Activated CD4-positive, alpha-beta T cell treated with anti-CD3 and anti-CD28 coated beads for 36 hours (primary cell): ENCODE results near the gene UNC80. TPM values are rescaled to one million over a fixed set of nuclear protein-coding genes. Genes with fewer than 3 reads are reported as not detected.

Experiments used
- ATAC-seq: fragments of 200-7000 bp; cut with Tn5 transposase; one replicate; pipeline ENCODE4 v1.10.0; 2021; ENCODE audit warnings: mild to moderate bottlenecking, moderate library complexity
- CTCF ChIA-PET: fragments of 350-600 bp; sonication (Branson Sonifier 250); formaldehyde crosslinking; loops from one replicate; lab custom pipeline; 2021; ENCODE audit warnings: antibody characterized with exemption; lab: Charles Lee
- POLR2A ChIA-PET: fragments of 350-600 bp; sonication (Branson Sonifier 250); formaldehyde crosslinking; loops from one replicate; lab custom pipeline; 2021; ENCODE audit warnings: antibody characterized with exemption, inconsistent platforms; lab: Charles Lee
- DNase-seq: peaks from one replicate; pipeline ENCODE4 v3.0.0-alpha.2; 2020
- H3K27ac Mint-ChIP-seq: one replicate; pipeline ENCODE4 v1.8.0; 2021; ENCODE audit warnings: mixed read lengths
- H3K27me3 Mint-ChIP-seq: one replicate; pipeline ENCODE4 v1.8.0; 2021; ENCODE audit warnings: mixed read lengths
- H3K36me3 Mint-ChIP-seq: one replicate; pipeline ENCODE4 v1.8.0; 2021; ENCODE audit warnings: low read depth, mixed read lengths
- H3K4me1 Mint-ChIP-seq: one replicate; pipeline ENCODE4 v1.8.0; 2021; ENCODE audit warnings: mixed read lengths
- H3K4me3 Mint-ChIP-seq: one replicate; pipeline ENCODE4 v1.8.0; 2021; ENCODE audit warnings: mild to moderate bottlenecking, moderate library complexity, mixed read lengths
- H3K9me3 Mint-ChIP-seq: one replicate; pipeline ENCODE4 v1.8.0; 2021; ENCODE audit warnings: low read depth, mixed read lengths
- intact Hi-C, 2 experiments: fragments of 100-400 bp; cut with DNase I in 1 of 2; cut with micrococcal nuclease in 1 of 2; formaldehyde crosslinking; loops; one replicate each; pipeline versions ENCODE4 v1.14.2 to v1.15.1; 2022 to 2024; cut with DNase I, micrococcal nuclease
- total RNA-seq, 2 experiments: library from RNA; stranded (reverse); gene quantifications; one replicate each; pipeline ENCODE4 v1.2.3, GENCODE V29; 2021

The UNC80 gene
- total RNA-seq, 2 experiments from 2014 or later, result not detected

DNA sequence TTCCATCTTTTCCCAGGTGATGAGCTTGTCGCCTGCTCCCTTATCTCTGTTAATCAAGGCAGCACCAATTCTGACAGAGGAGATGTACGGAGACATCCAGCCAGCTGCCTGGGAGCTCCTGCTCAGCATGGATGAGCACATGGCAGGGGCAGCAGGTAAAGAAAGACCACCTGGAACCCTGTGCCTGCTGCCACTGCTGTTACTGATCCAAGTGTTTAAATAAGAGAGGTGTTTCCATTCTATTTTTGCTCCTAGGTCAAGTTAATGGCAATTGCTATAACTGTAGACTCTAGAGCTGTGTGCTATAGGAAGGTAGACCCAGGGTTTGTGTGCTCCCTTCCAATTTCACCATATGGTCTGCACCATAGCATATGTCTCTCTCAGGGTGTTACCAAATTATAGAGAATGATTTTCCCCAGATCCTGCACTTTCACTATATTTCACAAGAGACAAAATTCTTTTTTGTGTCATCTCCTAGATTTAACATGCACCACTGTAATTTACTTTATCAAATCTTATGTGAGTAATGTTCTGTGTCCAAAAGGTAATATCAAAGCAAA, 142.2 kb downstream of the UNC80 start:
- ChIA-PET POLR2A (no interaction called here), CTCF (no interaction called here)
- H3K4me3 Mint-ChIP-seq, result no peak overlapping the region
- H3K9me3 Mint-ChIP-seq, result no peaks in the 10 kb centered on the region
- H3K27me3 Mint-ChIP-seq, result peaks cover 17% of the 10 kb centered on the region
- H3K27ac Mint-ChIP-seq, result no peak overlapping the region
- ATAC-seq (no peak), DNase-seq (no peak)
- intact Hi-C loops, result no loop called here
- H3K4me1 Mint-ChIP-seq, result no peaks in the 10 kb centered on the region
- no peaks in the 10 kb centered on the region for H3K36me3 Mint-ChIP-seq

DNA sequence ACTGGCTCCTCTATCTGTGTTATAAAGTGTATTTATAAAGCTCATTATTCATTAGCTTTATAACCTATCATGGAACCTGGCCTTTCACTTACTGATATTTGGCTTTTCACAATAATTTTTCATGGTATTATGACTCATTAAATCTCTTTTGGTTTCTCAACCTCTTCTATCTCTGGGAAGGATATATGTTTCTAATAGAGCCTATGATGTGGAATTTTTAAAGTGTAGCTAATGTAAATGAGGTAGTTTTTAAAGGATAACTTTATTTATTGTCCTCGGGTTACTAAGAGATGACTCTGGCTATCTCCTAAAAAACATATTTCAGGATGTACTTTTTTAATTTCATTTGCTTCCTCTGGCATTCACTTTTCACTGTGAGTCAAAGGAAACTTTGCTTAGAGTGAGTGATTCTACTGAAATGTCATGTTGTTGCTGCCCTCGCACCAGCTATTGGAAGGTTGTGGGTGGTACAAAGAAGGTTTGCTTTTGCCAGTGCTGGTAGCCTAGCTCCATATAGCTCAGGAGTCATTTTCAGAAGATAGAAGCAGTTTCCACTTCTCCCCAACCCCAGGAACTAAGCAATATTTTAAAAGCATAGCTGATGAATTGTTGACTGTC, 145.6 kb downstream of the UNC80 start:
- H3K4me1 Mint-ChIP-seq, result no peaks in the 10 kb centered on the region
- DNase-seq (no peak), ATAC-seq (no peak)
- ChIA-PET CTCF (interaction anchor here (1.0 to 2.0 kb wide), 2 partner anchors 8 to 9 kb away, joined by 4 to 8 read pairs; no protein-coding TSS in a partner anchor), POLR2A (no interaction called here)
- intact Hi-C loops, result no loop called here
- H3K4me3 Mint-ChIP-seq, result no peak overlapping the region
- H3K27ac Mint-ChIP-seq, result no peak overlapping the region
- no peaks in the 10 kb centered on the region for H3K36me3 Mint-ChIP-seq
- H3K9me3 Mint-ChIP-seq, result no peaks in the 10 kb centered on the region
- peaks cover 14% of the 10 kb centered on the region for H3K27me3 Mint-ChIP-seq

DNA sequence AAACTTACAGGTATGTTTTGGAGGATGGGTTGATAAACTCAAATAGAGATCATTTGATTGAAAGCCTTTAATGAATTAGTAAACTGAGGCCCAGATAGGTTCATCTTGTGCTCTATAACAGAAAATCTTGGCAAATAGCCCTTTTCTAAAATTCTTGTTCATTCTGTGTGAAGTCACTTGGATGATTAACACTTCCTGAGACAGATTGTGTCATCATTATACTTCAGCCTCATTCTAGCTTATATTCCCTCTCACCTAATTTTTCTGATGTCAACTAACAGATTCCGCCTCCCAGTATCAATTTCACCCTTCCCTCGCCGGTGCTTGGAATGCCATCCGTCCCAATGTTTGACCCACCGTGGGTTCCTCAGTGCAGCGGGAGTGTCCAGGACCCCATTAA, 146.6 kb downstream of the UNC80 start:
- H3K27ac Mint-ChIP-seq, result no peak overlapping the region
- CTCF ChIA-PET, result interaction anchor here (0.6 kb wide), 1 partner anchor 363 kb away, joined by 3 read pairs; no protein-coding TSS in a partner anchor
- H3K9me3 Mint-ChIP-seq, result no peaks in the 10 kb centered on the region

DNA sequence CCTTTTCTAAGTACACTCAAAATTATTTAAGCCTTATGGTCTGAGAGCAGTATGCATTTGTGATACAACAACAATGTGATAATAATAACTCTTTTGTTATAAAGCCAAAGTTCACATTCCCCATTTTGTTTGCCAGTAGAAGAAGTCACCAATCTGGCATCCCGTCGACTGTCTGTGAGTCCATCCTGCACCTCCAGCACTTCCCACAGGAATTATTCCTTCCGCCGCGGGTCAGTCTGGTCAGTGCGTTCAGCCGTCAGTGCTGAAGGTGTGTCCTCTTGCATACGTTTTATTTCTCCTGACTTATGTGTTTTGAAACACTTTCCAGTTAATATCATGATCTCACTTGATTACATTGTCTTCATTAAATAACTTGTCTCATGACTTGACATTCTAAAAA, 150.5 kb downstream of the UNC80 start:
- POLR2A ChIA-PET, result no interaction called here
- H3K36me3 Mint-ChIP-seq, result no peaks in the 10 kb centered on the region
- no peak overlapping the region for H3K27ac Mint-ChIP-seq
- peaks cover 6% of the 10 kb centered on the region for H3K27me3 Mint-ChIP-seq
- no peaks in the 10 kb centered on the region for H3K9me3 Mint-ChIP-seq
- intact Hi-C loops, result no loop called here
- H3K4me3 Mint-ChIP-seq, result no peak overlapping the region
- CTCF ChIA-PET, result no interaction called here
- H3K4me1 Mint-ChIP-seq, result no peaks in the 10 kb centered on the region
- ATAC-seq, result no peak
- no peak for DNase-seq

More for the DNA sequence above, 146.6 kb downstream of the UNC80 start:
- Mint-ChIP-seq H3K4me1 (no peaks in the 10 kb centered on the region), H3K36me3 (no peaks in the 10 kb centered on the region), H3K27me3 (peaks cover 14% of the 10 kb centered on the region), H3K4me3 (no peak overlapping the region)
- no peak for ATAC-seq
- DNase-seq, result no peak
- POLR2A ChIA-PET, result interaction anchor here (0.6 kb wide), 1 partner anchor 897 kb away, joined by 3 read pairs; no protein-coding TSS in a partner anchor
- intact Hi-C loops, result no loop called here

DNA sequence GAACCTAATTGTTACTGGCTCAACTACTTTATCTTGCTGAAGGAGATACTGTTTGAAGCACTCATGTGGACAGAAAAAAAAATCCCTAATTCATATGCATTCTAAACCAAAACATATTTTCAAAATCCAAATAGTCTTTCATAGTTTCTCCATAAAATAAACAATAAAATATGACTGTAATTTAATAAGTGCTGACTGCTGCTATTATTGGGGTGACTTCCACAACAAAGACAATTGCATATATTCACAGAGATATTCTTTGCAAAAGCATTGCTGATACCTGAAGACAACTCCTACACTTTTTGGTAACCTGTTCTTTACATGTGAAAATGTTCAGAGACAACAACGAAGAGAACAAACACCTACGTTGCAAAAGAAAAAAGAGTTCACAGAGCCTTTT, 157.7 kb downstream of the UNC80 start:
- H3K4me1 Mint-ChIP-seq, result no peaks in the 10 kb centered on the region
- no peaks in the 10 kb centered on the region for H3K36me3 Mint-ChIP-seq
- no peak overlapping the region for H3K4me3 Mint-ChIP-seq
- H3K27ac Mint-ChIP-seq, result no peak overlapping the region
- DNase-seq (no peak), ATAC-seq (no peak)
- H3K27me3 Mint-ChIP-seq, result peaks cover 13% of the 10 kb centered on the region
- intact Hi-C loops, result no loop called here
- CTCF ChIA-PET, result no interaction called here
- POLR2A ChIA-PET, result no interaction called here
- H3K9me3 Mint-ChIP-seq, result no peaks in the 10 kb centered on the region

DNA sequence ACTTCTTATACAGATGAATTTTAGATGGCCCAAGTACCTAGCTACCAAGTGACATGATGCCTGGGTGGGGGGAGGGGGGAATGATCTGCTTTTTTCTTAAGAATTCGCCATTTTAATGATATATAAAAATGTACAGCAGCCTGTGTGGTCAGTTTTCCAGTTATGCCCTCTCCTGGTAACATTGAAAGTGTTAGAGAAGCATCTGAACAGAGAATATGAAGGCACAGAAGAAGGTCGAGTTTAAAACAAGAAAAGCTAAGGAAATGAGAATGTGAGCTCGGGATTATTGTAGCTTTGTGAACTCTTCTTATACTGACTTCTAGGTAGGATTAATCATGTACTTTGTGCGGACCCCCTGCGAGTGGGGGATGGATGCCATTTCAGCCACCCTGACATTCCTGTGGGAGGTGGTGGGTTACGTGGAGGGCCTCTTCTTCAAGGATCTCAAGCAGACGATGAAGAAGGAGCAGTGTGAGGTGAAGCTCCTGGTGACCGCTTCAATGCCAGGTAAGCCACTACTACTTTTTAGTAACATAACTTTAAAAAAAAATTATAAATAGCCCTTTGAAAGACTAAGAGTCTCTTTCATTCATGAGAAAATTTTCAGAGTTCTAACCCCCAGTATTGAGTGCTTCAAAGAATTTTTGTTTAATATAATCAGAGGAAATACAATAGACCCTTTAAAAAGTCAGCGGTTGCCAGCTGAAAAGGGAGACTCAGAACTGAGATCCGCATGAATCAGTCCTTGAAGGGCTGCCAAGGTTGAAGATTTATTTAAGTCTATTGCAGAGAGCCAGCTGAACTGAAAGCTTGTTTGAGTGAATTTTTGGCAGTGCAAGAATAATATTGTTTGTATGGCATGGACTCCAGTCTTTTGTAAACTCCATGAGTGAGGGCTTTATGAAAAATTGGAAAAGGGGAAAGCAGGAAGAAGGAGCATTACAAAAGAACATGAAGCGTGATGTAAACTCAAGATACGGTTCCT, 162.2 kb downstream of the UNC80 start:
- DNase-seq (no peak), ATAC-seq (no peak)
- ChIA-PET CTCF (interaction anchor here (0.6 to 0.7 kb wide), 2 partner anchors 264 to 354 kb away, joined by 3 read pairs; no protein-coding TSS in a partner anchor), POLR2A (no interaction called here)
- Mint-ChIP-seq H3K27ac (no peak overlapping the region), H3K4me3 (no peak overlapping the region), H3K27me3 (peaks cover 10% of the 10 kb centered on the region), H3K9me3 (no peaks in the 10 kb centered on the region), H3K36me3 (no peaks in the 10 kb centered on the region), H3K4me1 (no peaks in the 10 kb centered on the region)
- intact Hi-C loops, result no loop called here

DNA sequence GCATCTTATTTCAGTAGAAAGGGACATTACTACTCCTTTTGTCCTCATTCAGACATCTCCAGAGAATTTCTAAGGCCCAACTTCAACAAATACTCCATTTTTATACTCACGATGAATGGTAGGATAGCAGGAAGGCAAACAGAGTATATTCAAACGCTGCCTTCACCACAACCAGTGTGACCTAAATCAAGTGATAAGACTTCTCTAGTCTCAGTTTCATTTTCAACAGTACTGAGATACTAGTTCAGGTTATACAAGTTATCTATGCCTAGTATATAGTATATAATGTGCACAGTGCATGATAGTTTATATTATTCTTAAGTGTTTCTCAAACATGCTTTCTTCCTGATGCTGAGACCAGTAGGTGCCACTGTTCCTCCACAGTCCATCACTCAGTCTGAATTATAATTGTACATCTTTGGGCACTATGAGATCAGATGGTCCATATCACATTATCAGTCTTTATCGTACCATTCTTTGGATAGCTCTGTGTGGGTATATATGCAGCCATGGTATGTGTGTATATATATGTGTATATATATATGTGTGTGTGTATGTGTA, 164.6 kb downstream of the UNC80 start:
- ChIA-PET CTCF (no interaction called here), POLR2A (no interaction called here)
- ATAC-seq (no peak), DNase-seq (no peak)
- Mint-ChIP-seq H3K4me1 (no peaks in the 10 kb centered on the region), H3K27ac (no peak overlapping the region), H3K27me3 (peaks cover 16% of the 10 kb centered on the region), H3K4me3 (no peak overlapping the region), H3K36me3 (no peaks in the 10 kb centered on the region), H3K9me3 (no peaks in the 10 kb centered on the region)
- intact Hi-C loops, result no loop called here

DNA sequence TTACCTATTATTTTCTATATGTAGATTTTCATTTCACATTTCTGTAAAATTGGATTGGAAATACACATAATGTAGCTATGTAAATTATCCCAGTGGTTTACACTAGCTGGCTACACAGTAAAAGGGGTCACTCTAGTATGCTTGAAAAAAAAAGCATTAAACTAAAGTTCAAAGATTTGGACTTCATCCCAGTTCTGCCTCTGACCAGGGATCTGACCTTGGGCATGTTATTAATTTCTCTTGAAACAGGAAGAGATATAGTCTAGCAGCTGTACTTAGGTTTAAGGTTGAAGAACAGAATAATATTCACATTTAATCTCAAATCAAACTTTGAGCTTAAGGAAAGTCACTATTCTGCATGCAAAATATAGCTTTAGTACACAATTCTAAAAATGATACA, 166.3 kb downstream of the UNC80 start:
- Mint-ChIP-seq H3K4me1 (no peaks in the 10 kb centered on the region), H3K9me3 (no peaks in the 10 kb centered on the region), H3K27me3 (peaks cover 12% of the 10 kb centered on the region), H3K36me3 (no peaks in the 10 kb centered on the region), H3K4me3 (no peak overlapping the region), H3K27ac (no peak overlapping the region)
- DNase-seq (no peak), ATAC-seq (no peak)
- POLR2A ChIA-PET, result no interaction called here
- CTCF ChIA-PET, result interaction anchor here (0.6 kb wide), 1 partner anchor 26 kb away, joined by 3 read pairs; no protein-coding TSS in a partner anchor
- intact Hi-C loops, result no loop called here

DNA sequence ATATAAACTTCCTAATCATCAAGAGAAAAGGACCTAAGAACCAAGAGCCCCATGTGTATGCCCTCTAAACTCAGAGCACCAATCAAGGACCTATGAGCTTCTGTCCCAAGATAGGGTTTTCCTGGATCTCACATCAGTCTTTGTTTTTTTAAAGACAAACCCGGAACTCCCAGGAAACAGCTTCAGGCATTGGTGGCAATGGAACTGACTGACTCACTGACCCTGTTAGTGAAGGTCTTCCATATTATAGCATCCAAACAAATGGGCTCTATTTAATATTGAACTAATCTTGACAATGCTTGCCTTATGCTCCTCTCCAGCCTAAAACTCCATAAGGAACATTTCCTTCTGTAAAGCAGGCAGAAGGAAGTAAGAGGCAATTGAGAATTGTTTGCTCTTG, 167.3 kb downstream of the UNC80 start:
- intact Hi-C loops, result no loop called here
- ChIA-PET CTCF (interaction anchor here (1.1 kb wide), 1 partner anchor 14 kb away, joined by 4 read pairs; no protein-coding TSS in a partner anchor), POLR2A (no interaction called here)
- Mint-ChIP-seq H3K4me3 (no peak overlapping the region), H3K27ac (no peak overlapping the region), H3K36me3 (no peaks in the 10 kb centered on the region), H3K9me3 (no peaks in the 10 kb centered on the region), H3K27me3 (peaks cover 12% of the 10 kb centered on the region), H3K4me1 (no peaks in the 10 kb centered on the region)
- ATAC-seq (no peak), DNase-seq (no peak)

DNA sequence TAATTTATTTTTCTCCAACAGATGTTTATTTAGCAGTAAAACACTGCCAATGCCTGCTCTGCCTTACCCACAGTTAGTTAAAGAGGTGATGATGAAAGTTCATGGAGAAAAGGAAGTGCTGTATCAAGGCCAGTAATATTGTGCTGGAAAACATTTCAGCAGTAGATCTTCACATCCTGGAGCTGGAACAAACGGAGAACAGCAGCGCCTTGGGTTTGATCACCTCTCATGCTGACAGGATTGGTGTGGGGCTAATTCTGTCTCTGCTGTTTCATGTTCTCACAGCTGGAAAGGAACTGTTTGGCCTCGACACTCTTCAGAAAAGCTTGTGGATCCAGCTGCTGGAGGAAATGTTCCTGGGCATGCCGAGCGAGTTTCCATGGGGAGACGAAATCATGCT, 169.3 kb downstream of the UNC80 start:
- Mint-ChIP-seq H3K27me3 (peaks cover 10% of the 10 kb centered on the region), H3K4me3 (no peak overlapping the region), H3K36me3 (no peaks in the 10 kb centered on the region), H3K27ac (no peak overlapping the region), H3K4me1 (no peaks in the 10 kb centered on the region), H3K9me3 (no peaks in the 10 kb centered on the region)
- DNase-seq, result no peak
- no peak for ATAC-seq
- POLR2A ChIA-PET, result no interaction called here
- CTCF ChIA-PET, result no interaction called here
- intact Hi-C loops, result no loop called here

DNA sequence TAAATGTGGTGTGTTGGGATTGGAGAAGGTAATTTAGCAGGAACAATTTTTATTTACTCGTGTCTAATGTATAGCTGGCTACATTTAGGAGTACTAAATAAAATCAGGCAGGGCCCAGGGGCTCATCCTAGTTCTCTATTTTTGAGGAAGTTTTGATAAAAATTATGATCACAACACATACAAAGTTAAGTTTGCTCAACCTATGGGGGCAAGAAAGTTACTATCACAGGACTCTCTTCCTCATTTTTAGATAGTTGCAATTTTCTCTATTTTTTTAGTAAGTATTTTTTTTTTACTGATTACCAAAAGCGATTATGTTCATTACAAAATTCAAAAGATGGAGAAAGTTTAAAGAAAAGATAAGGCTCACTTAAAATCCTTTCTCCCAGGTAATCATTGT, 170.8 kb downstream of the UNC80 start:
- Mint-ChIP-seq H3K36me3 (no peaks in the 10 kb centered on the region), H3K27ac (no peak overlapping the region), H3K4me3 (no peak overlapping the region), H3K27me3 (peaks cover 10% of the 10 kb centered on the region), H3K9me3 (no peaks in the 10 kb centered on the region), H3K4me1 (no peaks in the 10 kb centered on the region)
- intact Hi-C loops, result no loop called here
- DNase-seq, result no peak
- no peak for ATAC-seq
- ChIA-PET POLR2A (no interaction called here), CTCF (interaction anchor here (1.3 kb wide), 1 partner anchor 19 kb away, joined by 3 read pairs; no protein-coding TSS in a partner anchor)
